ENCODE results near the gene PPP1R8.

DNA sequence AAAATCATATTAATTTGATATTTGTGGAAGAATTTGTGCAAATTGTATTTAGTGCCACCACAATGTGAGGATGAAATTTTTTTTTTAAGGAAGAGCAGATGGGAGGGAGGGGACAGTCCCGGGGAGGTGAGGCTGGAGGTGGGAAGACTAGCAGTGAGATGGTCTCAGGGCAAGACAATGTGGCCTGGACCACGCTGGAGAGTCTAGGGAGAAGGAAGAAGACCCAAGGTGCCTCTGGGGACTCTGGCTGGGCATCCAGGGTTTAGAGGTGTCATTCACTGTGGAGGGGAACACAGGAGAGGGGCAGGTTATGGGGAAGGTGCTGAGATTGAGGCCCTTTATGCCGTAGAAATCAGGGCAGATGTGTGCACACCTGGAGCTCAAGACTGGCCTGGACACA lies 31.4 kb downstream of the PPP1R8 start:
- TF ChIP-seq, protein P1, sequence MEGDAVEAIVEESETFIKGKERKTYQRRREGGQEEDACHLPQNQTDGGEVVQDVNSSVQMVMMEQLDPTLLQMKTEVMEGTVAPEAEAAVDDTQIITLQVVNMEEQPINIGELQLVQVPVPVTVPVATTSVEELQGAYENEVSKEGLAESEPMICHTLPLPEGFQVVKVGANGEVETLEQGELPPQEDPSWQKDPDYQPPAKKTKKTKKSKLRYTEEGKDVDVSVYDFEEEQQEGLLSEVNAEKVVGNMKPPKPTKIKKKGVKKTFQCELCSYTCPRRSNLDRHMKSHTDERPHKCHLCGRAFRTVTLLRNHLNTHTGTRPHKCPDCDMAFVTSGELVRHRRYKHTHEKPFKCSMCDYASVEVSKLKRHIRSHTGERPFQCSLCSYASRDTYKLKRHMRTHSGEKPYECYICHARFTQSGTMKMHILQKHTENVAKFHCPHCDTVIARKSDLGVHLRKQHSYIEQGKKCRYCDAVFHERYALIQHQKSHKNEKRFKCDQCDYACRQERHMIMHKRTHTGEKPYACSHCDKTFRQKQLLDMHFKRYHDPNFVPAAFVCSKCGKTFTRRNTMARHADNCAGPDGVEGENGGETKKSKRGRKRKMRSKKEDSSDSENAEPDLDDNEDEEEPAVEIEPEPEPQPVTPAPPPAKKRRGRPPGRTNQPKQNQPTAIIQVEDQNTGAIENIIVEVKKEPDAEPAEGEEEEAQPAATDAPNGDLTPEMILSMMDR (IDR thresholded peaks at IDR 0.05): no peak
- TF ChIP-seq POLR2A (IDR thresholded peaks at IDR 0.05): no peak

Data from breast epithelium (tissue), 3 donors.